ENCODE measurements around the gene ZBTB7C.

Gene ZBTB7C

DNA sequence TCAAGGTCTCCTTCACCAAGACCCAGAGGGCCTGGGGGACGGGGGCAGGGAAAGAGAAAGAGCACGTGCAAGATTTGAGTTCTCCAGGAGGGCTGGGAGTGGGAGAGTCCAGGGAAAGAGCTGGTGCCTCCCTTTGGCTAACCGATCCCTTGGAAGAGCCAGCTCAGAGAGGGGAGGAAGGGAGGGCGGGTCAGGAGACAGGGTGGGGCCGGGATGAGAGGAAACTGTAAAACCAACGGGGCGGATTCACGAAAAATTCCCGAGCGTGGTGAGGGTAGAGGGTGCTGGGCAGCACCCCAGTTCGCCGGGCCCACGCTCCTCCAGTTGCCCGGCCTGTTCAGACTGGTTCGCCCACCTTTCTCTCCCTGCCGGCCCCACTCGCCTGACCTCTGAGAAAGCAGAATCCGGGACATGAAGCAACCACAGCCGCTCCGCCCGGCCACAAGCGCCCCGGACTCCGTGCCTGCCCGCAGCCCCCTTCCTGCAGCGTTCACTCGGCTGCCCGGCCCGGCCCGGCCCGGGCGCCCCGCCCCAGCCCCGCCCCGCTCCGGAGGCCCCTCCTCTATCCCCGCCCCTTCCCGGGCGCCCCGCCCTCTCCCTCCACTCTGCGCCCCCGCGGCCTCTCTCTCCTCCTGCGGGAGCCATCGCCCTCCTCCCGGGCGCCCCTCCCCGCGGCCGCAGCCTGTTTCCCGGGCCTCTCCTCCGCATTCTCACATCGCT lies 247.8 kb downstream of the ZBTB7C start:
- DNase-seq: peak; percentile 69 to 83

DNA sequence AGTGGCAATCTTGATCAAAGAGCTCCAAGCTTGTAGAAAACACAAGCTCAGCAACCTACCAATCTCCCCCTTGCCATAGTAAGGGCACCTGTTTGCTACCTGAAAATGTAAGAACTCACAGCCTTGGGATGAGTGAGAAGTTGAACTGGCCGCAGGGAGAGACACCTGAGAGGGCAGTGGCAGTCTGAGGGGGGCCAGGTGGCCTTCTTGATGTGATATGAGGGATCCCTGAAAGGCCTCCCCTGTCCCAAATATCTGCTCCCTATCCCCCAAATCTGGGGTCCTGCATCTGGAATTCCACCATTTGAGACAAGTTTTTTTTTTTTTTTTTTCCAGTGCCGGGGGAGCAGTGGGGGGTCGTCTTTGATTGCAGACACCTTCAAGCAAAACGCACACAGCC lies 248.6 kb downstream of the ZBTB7C start:
- DNase-seq: no peak

DNA sequence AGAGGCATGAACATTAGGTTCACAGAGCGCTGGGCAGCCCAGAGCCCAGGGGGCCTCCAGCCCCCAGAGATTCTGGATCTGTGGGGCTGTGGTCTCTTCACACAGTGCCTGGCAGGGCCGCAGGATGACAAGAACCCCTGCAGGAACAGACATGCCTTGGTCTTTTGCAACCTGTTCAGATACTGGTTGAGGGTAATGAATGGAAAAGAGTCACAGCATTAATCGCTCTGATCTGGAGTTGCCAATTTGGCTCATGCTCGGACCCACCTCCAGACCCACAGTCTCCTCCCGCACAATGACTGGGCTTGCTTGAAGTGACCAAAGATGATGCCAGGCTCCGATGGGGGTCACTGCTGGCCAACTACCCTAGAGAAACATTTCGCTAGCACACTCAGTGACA lies 249.4 kb downstream of the ZBTB7C start:
- no peak for DNase-seq

DNA sequence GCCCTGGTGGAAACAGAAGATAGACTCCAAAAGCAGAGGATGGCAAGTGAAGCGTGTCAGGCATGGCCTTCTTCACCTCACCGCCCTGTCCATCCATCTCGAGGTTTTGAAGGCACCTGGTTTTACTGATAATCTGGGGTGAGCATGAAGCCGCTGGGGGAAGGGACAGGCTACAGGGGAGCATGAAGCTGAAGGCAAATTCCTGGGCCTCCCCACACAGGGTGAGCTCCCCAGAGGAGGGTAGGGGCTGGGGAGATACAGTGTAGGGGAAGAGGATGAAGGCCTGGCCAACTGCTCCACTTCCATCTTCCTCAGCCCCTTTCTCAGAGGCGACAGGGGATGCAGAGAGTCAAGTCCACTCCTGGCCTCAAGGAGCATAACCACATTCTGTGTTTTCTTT lies 250.5 kb downstream of the ZBTB7C start:
- DNase-seq: no peak

DNA sequence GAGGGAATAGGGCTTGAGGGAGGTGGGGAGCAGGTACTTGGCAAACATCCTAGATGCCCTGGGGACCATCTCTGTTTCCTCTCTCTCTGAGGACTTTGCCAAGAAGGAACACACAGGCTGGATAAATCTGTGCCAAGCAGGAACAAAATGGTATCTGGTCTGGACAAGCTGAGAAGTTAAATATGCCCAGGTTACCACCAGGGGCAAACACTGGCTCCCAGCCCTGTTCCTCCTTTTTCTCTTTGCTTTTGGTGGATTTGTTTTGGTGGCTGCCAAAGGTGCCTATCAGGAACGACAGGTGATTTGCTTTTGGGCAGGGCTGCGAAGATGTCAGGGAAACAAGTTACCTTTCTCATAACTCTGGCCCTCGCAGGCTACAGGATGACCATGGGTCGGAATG lies 251.2 kb downstream of the ZBTB7C start:
- DNase-seq: no peak

DNA sequence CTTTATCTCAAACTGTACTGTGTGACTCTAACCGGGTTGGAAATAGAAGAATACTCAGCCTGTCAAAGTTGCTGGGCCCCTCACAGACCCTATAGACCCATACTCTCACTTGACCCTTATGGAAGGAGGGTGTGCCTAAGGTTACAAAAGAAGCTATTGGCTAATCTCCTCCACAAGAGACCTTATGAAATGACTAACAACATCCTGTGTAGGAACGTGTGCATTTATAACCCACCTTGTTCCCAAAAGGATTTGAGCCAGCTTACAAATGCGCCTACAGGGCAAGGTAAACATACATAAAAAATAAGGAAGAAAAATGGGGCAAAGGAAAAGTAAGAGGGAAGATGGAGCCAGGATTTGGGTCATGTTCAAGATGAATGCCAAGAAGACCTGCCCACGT lies 253.3 kb downstream of the ZBTB7C start:
- no peak for DNase-seq

DNA sequence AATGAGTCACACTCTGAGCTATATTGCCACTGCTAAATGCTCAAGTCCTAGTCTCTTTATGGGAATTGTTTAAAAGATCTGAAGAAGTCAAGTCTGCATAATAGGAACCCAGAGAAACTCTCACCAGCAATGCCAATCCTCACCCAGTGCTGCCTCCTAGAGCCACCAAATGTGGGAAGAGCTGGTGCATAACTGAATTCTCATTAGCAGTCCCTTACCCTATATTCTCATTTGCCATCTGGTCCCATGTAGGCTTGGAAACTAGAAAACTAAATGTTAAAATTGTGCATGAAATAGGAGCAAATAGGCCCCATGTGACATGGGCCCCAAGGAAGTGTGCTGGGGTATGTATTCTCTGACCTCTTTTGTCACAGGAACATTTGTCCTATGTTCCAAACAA lies 254.4 kb downstream of the ZBTB7C start:
- DNase-seq: no peak

DNA sequence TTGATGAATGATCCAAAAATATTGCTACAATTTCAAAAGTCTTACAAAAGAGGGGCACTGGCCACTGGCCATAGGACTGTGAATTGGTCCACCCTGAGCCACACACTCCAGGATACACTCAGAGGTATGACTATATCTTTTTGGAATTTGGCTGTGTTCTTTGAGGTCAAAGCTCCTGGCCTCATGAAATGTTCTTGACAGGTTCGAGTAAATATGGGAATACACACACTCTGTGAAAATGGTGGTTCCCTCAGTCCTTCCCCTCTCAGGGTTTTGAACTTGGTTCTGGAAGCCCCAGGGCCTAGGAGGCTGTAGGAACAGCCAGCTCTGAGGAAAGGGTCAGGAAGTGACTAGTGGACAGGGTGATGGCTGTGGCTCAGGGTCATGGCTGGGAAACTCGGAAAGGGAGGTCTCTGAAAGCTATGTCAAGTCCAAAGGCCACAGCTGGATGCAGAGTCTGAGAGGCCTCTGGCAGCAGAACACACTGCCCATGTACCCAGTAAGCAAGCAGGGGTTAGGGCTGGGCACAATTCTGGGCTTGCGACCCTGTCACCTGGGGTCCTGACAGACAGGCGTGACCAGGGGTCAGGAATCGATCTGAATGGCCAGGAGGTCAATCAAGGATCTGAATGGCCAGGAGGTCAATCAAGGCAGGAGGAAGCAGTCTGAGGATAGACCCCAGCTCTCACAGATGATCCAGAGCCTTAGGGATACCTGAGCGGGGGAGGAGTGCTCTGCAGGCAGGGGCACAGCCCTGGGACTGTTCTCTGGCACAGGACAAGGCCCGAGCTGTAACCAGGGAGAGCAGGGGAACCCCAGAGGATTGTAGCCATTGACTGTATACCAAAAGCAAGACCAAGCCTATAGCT lies 255.3 kb downstream of the ZBTB7C start:
- DNase-seq: no peak

DNA sequence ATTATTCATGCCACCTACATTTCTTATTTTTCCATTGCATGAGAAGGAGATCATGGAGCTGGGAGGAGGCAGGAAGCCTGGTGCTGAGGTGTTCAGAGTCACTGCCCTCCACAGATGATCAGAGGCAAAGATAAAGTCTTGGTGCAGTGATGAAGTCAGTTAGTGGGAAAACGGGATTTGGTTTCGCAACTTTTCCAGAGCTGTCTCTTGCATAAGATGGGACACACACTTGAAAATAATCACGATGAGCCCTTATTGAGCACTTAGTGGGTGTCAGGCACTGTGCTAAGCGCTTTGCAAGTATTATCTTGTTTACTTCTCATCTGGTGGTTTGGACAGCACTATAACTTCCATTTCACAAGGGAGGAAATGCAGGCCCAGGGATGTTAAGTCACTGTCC lies 256.6 kb downstream of the ZBTB7C start:
- DNase-seq: no peak

DNA sequence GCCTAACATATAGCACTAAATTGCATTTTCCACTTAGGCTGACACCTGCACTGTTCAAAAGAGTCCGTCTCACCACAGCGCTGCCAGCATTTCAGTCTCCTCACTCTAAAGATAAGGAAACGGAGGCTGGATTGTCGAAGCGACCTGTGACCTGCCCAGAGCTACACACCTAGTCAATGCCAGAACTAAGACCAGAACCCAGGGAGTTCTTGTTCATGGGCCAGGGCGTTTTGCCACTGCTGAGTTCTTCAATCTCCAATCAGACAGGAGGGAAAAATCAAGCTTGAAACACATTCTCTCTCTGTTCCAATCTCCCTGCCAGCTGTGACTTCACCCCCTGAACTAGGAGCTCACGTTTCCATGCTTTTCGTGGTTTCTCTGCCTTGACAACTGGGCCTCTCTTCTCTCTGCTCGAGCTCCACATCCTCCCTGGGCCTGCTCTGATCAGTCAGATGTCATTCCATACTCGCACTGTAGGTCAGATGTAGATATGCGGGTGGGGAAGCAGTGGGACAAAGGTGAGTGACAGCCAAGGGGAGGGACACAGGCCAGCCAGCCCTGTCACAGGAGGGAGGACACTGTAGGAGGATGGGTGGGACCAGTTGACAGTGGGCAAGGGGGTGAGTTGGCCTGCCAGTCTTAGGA lies 257.6 kb downstream of the ZBTB7C start:
- no peak for DNase-seq

DNA sequence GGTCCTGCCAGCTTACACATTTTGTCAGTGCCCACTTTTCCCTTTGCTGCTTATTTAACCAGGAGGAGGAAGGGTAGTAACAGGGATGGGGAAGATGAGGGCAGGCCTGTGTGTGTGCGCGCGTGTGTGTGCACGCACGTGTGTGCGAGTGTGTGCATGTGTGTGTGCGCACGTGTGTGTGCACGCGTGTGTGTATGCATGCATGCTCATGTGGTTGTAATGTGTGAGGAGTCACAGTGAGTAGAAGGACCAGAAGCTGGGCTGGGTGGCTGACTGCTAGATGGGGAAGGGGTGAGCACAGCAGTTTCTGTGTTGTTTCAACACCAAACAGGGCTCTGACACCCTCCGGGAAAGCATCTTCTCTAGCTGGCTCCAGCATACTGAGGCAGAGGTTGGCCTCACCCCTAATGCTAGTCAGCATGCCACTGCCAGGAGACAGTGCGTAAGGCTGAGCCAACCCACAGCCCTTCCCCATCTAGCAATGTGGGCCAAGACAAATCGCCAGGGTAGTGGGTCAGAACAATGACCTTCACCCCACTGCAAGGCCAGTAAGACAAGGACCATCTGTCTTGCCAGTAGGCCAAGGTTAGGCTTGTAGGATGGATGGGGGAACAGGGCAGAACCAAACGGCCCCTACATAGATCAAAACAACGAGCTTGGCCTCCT lies 260.0 kb downstream of the ZBTB7C start:
- no peak for DNase-seq

DNA sequence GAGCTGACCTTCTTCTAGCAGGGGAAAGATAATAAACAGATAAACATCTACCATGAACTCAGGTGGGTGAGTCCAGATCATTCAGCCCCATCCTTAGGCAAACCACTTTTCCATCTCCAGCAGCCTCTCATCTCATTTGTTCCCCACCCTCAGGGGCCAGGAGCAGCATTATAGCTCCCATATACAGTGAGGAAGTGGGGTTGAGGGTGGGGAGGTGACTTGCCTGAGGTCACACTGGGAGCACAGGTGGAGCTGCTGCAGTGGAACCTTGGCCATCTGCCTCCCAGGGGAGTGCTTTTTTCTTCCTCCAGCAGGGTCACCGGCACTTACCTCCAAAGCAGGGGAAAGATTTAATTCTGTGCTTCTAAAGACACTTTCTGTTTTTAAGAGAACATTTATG lies 266.2 kb downstream of the ZBTB7C start:
- no peak for DNase-seq

DNA sequence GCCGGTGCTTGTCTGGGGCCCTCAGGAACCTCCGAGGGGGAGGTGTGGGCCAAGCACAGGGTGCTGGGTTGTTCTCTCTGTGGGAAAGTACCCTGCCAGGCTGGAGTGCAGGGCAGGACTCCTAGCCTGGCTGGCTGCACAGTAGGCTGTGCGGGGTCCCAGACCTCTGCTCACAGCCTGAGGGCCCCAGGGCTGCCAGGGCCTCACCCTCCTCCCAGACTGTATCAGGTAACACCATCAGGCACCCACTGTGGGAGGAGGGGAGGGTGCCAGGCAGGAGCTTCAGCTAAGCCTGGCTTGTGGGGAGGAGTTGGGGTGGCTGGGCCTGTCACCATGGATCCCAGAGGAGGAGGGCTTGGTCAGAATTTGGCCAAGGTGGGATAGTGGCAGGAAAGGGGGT lies 266.8 kb downstream of the ZBTB7C start:
- no peak for DNase-seq

DNA sequence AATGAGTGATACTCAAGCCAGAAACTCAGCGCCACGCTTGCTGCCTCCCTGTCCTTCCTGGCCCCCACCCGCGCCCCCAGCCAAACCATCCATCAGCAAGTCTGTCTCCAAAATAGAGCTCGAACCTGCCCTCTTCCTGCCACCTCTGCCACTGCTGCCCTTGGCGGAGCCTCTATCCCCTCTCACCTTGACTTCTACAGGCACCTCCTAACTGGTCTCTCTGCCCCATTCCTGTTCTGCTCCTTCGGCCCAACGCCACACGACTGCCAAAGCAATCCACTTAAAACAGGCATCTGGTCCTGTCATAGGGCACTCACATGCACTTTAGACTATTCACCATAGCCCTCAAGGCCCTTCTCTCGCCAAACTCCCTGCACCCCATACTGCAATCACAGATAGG lies 268.5 kb downstream of the ZBTB7C start:
- DNase-seq: no peak

DNA sequence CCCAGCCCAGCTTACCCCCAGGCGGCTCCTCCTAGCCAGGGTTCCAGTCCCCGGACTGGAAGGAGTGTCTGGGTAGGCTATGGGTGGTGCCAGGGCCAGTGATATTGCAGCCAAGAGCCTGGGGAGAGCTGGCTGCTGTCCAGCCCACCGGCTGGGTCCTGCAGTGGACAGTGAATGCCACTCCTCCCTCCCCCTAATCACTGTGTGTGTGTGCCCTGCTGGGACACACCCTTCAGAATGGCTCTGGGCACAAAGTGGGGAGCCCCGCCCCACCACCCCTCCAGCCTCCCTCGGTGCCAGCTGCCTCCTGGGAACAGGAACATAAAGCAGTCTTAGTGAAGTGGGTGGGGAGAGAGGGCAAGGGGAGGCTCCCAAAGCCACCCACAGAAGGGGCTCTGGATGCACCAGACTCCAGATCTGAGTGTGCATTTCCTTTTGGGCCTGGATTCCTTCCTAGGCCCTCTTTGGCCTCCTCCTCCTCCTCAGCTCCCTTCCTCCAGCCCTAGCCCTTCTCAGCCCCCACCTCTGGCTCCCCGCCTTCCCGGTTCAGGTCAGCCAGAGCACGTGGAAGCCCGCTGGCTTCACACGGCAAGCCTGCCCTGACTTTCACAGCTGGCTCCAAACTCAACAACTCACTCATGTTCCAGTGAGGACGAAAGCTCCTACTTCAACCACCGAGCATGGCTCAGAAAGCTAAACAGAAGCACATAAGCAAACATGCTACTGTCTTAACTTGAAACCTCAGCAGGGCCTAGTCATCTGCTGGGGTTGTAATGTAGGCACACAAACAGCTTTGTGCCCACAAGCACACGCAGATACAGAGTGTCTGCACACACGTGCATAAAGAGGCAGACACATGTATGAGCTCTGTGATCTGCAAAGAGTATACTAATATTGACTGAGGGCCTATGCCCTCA lies 269.5 kb downstream of the ZBTB7C start:
- DNase-seq: no peak

DNA sequence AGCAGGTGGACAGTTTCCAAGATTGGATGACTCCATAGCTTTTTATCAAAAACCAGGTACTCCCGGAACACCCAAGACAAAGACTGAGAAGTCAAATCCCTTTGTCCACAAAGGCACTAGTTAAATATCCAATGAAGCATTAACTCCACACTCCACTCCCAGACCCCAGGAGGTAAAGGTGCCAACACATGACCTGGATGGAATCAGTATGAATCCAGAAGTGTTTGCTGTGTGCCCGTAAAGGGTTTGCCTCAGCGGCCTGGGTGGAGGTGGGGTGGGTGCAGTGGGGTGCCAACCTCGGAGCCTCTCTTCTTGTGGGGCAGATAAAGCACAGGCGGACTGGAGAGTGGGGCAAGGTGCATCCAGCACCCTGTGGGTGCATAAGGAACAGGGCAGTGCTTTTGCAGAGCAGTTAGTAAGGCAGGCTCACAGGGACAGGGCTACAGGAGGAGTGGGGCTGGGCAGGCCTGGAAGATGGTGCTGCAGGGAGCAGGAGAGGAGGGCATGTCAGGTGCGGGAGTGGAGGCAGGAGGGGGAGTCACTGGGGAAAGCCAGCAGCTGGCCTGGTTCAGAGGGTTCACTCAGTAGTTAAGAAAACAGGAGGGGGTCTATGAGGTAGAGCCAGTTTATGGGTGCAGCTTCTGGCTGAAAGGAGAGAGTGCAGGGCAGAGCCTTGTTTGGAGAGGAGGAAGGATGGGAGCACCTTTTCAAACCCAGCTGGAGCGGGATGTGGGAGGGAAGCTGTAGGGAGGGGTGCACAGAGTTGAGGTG lies 270.3 kb downstream of the ZBTB7C start:
- DNase-seq: no peak

DNA sequence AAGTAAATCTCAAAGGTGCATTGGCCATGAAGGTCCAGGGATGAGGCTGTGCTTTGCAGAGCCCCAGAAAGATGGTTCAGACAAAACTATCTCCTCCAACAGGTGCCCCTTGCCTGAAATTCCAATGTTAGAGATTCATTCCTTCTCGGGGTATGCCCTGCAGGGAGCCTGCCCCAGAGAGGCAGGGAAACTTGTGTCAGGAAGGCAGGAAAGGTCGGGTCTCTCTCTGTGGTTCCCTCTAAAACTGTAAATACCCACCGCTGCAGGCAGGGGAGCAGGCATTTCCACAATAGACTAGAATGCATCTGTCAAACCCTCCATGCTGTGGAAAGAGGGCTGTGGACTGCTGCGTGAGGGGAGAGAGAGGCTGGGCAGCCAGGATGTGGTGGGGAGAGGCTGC lies 271.0 kb downstream of the ZBTB7C start:
- no peak for DNase-seq

DNA sequence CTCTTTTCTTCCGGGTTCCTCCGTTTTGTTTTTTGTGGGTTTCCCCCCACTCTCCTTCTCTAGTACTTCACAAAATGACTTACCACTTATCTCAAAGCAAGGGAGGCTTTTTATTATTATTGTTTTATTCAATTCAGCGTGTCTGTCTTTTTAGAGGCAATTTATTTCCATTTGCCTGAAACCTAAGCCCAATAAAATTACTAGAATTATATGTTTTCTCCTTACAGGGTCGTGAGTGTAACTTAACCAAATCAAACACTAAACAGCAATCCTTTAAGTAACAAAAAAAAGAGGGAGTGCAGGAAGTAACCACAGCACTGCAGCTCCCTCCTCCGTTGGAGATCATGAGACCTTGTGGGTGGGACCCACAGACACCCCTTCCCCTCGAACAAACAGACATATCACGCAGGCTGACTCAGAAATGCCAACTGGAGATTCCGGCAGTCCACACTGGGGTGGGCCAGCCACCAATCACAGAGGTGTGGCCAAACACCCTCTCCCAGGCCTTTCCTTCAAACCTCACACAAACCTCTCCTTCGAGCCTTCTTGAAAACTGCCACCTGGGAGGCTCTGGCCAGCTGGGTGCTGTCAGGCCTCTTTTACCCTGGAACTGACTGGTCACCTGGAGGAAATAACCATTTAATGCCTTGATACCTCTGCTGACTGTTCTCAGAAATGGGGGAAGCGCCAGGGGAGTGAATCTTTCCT lies 271.7 kb downstream of the ZBTB7C start:
- no peak for DNase-seq

DNA sequence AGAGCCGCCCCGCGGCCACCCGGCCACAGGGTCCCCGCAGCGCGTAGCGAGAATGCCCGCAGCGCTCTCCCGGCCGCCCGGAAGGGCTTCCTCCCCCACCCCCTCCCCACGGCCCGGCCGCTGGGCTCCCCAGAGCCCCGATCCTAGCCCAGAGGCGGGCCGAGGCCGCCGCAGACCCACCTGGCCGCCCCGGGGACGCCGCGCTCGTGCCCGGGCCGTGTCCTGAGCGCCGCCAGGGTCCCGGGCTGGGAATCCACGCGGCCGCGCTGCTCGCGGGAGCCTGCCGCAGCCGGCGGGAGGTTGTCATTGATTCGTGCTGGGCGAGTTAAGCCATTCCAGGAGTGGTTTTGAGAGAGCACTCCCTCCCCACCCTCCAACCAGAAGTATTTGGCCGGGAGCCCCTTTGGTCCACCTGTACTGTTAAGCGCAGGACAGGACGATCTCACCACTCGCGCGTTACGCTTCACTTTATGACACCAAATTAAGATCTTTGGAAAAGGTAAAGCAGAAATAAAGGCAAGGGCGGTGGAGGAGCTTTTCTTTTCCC lies 272.3 kb downstream of the ZBTB7C start:
- DNase-seq: no peak

DNA sequence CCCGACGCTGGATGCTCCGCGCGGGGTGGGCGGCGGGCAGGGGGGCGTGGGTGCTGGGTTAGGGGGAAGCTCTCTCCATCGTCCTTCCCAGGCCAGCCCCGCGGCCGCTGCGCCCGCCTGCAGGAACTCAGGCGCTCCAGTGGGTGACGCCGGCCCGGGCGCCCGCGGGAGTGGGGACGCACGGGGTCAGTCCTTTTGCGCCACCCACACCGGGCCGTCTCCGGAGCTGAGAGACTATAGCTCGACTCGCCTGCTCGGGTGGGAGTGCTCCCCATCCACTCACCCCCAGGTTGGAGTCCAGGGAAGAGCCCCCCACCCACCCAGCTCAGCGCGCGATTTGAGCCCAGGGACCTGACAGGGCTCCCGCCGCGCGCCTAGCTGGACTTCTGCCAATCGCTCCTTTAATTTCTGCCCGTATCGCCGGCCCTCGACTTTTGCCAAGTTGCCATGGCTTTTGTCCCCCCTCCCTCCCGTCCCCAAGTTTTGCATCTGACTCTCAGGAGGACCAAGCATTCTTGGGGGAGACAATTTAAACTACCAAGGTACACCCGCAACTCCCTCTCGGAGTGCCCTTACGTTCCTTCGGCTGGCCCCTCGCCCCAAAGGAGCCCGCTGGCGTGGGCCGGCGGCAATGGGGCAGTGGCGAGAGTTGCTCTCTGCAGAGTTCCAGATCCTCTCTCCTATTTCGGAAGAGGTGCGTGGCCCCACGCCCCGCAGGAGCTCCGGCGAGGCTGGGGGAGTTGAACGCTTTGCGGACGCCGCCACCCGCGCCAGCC lies 272.9 kb downstream of the ZBTB7C start:
- DNase-seq: no peak
